ENCODE measurements around the gene THBS2.

Gene THBS2

GRCh38 chr6:169230322-169230665, 23.4 kb downstream of the THBS2 start:
- DNase-seq, result no peak

GRCh38 chr6:169229615-169230321, 23.9 kb downstream of the THBS2 start:
- DNase-seq, result no peak

- no peak for DNase-seq
Observed at GRCh38 chr6:169227116-169227515, 26.5 kb downstream of the THBS2 start.

GRCh38 chr6:169225887-169226286, 27.8 kb downstream of the THBS2 start:
- no peak for DNase-seq

GRCh38 chr6:169225131-169225576, 28.5 kb downstream of the THBS2 start:
- DNase-seq, result no peak

- no peak for DNase-seq
Observed at GRCh38 chr6:169224716-169225115, 28.9 kb downstream of the THBS2 start.

GRCh38 chr6:169224185-169224695, 29.4 kb downstream of the THBS2 start:
- peak; percentile 9 for DNase-seq

GRCh38 chr6:169223006-169223405, 30.6 kb downstream of the THBS2 start:
- no peak for DNase-seq

GRCh38 chr6:169222126-169222525, 31.5 kb downstream of the THBS2 start:
- DNase-seq, result no peak

GRCh38 chr6:169221264-169221663, 32.4 kb downstream of the THBS2 start:
- DNase-seq, result no peak

- no peak for DNase-seq
Observed at GRCh38 chr6:169220068-169220964, 33.3 kb downstream of the THBS2 start.

- no peak for DNase-seq
Observed at GRCh38 chr6:169217972-169218371, 35.7 kb downstream of the THBS2 start.

GRCh38 chr6:169216830-169217229, 36.8 kb downstream of the THBS2 start:
- DNase-seq, result no peak

GRCh38 chr6:169215201-169215681, 38.4 kb downstream of the THBS2 start:
- DNase-seq, result no peak

- peak; percentile 94 for DNase-seq
Observed at GRCh38 chr6:169214789-169215188, 38.9 kb downstream of the THBS2 start.

GRCh38 chr6:169213814-169214520, 39.7 kb downstream of the THBS2 start:
- no peak for DNase-seq

- DNase-seq, result peak; percentile 91
Observed at GRCh38 chr6:169212897-169213813, 40.5 kb downstream of the THBS2 start.

GRCh38 chr6:169212436-169212835, 41.2 kb downstream of the THBS2 start:
- DNase-seq, result peak; percentile 22

GRCh38 chr6:169211881-169212280, 41.8 kb downstream of the THBS2 start:
- DNase-seq, result no peak

GRCh38 chr6:169210611-169211010, 43.0 kb downstream of the THBS2 start:
- DNase-seq, result no peak

- DNase-seq, result no peak
Observed at GRCh38 chr6:169208011-169208410, 45.6 kb downstream of the THBS2 start.

GRCh38 chr6:169207482-169207881, 46.2 kb downstream of the THBS2 start:
- no peak for DNase-seq
